ENCODE measurements around the gene FAM98A.

The FAM98A gene

GRCh38 chr2:33599175-33599942, at the start of gene FAM98A:
TSS of gene FAM98A (minus strand) at chr2:33599299. CDS start at chr2:33599221, 78 bp downstream.
- DNase-seq (ENCODE audit: low read depth): peak; percentile 96

GRCh38 chr2:33645861-33646260, 46.8 kb upstream of the FAM98A start:
- no peak for DNase-seq (ENCODE audit: low read depth)

- no peak for DNase-seq (ENCODE audit: low read depth)
These were observed 45.1 kb upstream of the FAM98A start for GRCh38 chr2:33644215-33644614.

- no peak for DNase-seq (ENCODE audit: low read depth)
These were observed 36.9 kb upstream of the FAM98A start for GRCh38 chr2:33636001-33636400.

GRCh38 chr2:33634261-33634910, 35.3 kb upstream of the FAM98A start:
- no peak for DNase-seq (ENCODE audit: low read depth)

GRCh38 chr2:33633315-33633714, 34.2 kb upstream of the FAM98A start:
- DNase-seq (ENCODE audit: low read depth): no peak

GRCh38 chr2:33632831-33633230, 33.7 kb upstream of the FAM98A start:
- DNase-seq (ENCODE audit: low read depth): no peak

- DNase-seq (ENCODE audit: low read depth): no peak
These were observed 29.1 kb upstream of the FAM98A start for GRCh38 chr2:33628031-33628827.

- no peak for DNase-seq (ENCODE audit: low read depth)
These were observed 19.9 kb upstream of the FAM98A start for GRCh38 chr2:33619028-33619427.

GRCh38 chr2:33617989-33618388, 18.9 kb upstream of the FAM98A start:
- no peak for DNase-seq (ENCODE audit: low read depth)

- no peak for DNase-seq (ENCODE audit: low read depth)
These were observed 18.3 kb upstream of the FAM98A start for GRCh38 chr2:33617401-33617800.

GRCh38 chr2:33616873-33617272, 17.8 kb upstream of the FAM98A start:
- no peak for DNase-seq (ENCODE audit: low read depth)

- no peak for DNase-seq (ENCODE audit: low read depth)
These were observed 15.1 kb upstream of the FAM98A start for GRCh38 chr2:33614190-33614589.

GRCh38 chr2:33607905-33608304, 8.8 kb upstream of the FAM98A start:
- no peak for DNase-seq (ENCODE audit: low read depth)

- no peak for DNase-seq (ENCODE audit: low read depth)
These were observed 8.2 kb upstream of the FAM98A start for GRCh38 chr2:33607251-33607721.

- no peak for DNase-seq (ENCODE audit: low read depth)
These were observed 7.5 kb upstream of the FAM98A start for GRCh38 chr2:33606622-33607021.

- no peak for DNase-seq (ENCODE audit: low read depth)
These were observed 7.0 kb upstream of the FAM98A start for GRCh38 chr2:33606100-33606499.

GRCh38 chr2:33605056-33605455, 6.0 kb upstream of the FAM98A start:
- no peak for DNase-seq (ENCODE audit: low read depth)

- no peak for DNase-seq (ENCODE audit: low read depth)
These were observed 4.3 kb upstream of the FAM98A start for GRCh38 chr2:33603416-33603815.

GRCh38 chr2:33602201-33602830, 3.2 kb upstream of the FAM98A start:
- DNase-seq (ENCODE audit: low read depth): no peak

GRCh38 chr2:33599943-33600192, 769 bp upstream of the FAM98A start:
- DNase-seq (ENCODE audit: low read depth): no peak

GRCh38 chr2:33598561-33599174, 431 bp downstream of the FAM98A start:
- DNase-seq (ENCODE audit: low read depth): no peak
